ENCODE results near the gene SORCS2.
A peak's percentile ranks its signal among the peaks of the same experiment; 100 is the strongest.

The SORCS2 gene

GRCh38 chr4:7637971-7638370 is 445.6 kb downstream of the SORCS2 start:
- Histone ChIP-seq H3K4me1 (ENCODE audit: control insufficient read depth, insufficient read depth, low read depth, low read length) (peaks cover 2% of the 10 kb centered on the region), H2BK12ac (ENCODE audit: low read length in 2 of 2) (peak overlapping the region in 1 of 2 experiments; percentile 34), H2BK5ac (ENCODE audit: low read depth, low read length, poor library complexity, severe bottlenecking) (no peak overlapping the region), H3K4me3 (ENCODE audit: insufficient read depth in 1 of 2, low read depth in 1 of 2, low read length in 2 of 2) (no peak overlapping the region), H3K27ac (ENCODE audit: low read length, poor library complexity, severe bottlenecking) (no peak overlapping the region), H3K27me3 (ENCODE audit: control insufficient read depth in 1 of 2, insufficient read depth in 1 of 2, low read length in 2 of 2) (peaks cover 8 to 29% of the 10 kb centered on the region in 2 experiments), H3K9me3 (ENCODE audit: control insufficient read depth, low read length) (no peaks in the 10 kb centered on the region), H3K9ac (ENCODE audit: low read length) (no peak overlapping the region), H3K4me2 (ENCODE audit: low read length, poor library complexity, severe bottlenecking) (no peak overlapping the region), H4K8ac (ENCODE audit: low read length) (no peak overlapping the region), H2AFZ (ENCODE audit: low read depth, low read length) (no peak overlapping the region), H3K36me3 (ENCODE audit: control insufficient read depth in 1 of 2, insufficient read depth in 2 of 2, low read depth in 1 of 2, low read length in 2 of 2) (peaks cover 0 to 3% of the 10 kb centered on the region in 2 experiments), H4K91ac (ENCODE audit: low read length) (no peak overlapping the region), H3K14ac (ENCODE audit: low read length in 2 of 2) (no peak overlapping the region), H2BK15ac (ENCODE audit: low read depth, poor library complexity, severe bottlenecking) (no peak overlapping the region), H3K4ac (ENCODE audit: low read depth in 1 of 2, low read length in 2 of 2) (no peak overlapping the region), H2BK120ac (ENCODE audit: low read depth, low read length) (no peak overlapping the region), H2AK5ac (ENCODE audit: low read length, severe bottlenecking) (no peak overlapping the region), H3K18ac (ENCODE audit: low read depth in 1 of 2, low read length in 2 of 2) (no peak overlapping the region), H3K79me1 (replicated peaks; ENCODE audit: low read length, poor library complexity, severe bottlenecking) (no peaks in the 10 kb centered on the region), H3K23ac (ENCODE audit: low read length in 2 of 2) (no peak overlapping the region)
- no peak for DNase-seq
- WGBS = 82% methylated on average over 11 of the region's 11 CpGs

GRCh38 chr4:7638489-7638888 is 446.2 kb downstream of the SORCS2 start:
- H3K4me1 ChIP-seq (ENCODE audit: control insufficient read depth, insufficient read depth, low read depth, low read length) = peaks cover 2% of the 10 kb centered on the region
- no peak for DNase-seq
- H2AK5ac ChIP-seq (ENCODE audit: low read length, severe bottlenecking) = no peak overlapping the region
- H3K9me3 ChIP-seq (ENCODE audit: control insufficient read depth, low read length) = no peaks in the 10 kb centered on the region
- no peak overlapping the region for H2BK5ac ChIP-seq (ENCODE audit: low read depth, low read length, poor library complexity, severe bottlenecking)
- no peak overlapping the region for H3K14ac ChIP-seq (ENCODE audit: low read length in 2 of 2)
- H4K8ac ChIP-seq (ENCODE audit: low read length) = no peak overlapping the region
- H3K27me3 ChIP-seq (ENCODE audit: control insufficient read depth in 1 of 2, insufficient read depth in 1 of 2, low read length in 2 of 2) = peaks cover 8 to 24% of the 10 kb centered on the region in 2 experiments
- no peak overlapping the region for H3K27ac ChIP-seq (ENCODE audit: low read length, poor library complexity, severe bottlenecking)
- H2BK15ac ChIP-seq (ENCODE audit: low read depth, poor library complexity, severe bottlenecking) = no peak overlapping the region
- WGBS = 94% methylated on average over 12 of the region's 12 CpGs
- no peak overlapping the region for H2AFZ ChIP-seq (ENCODE audit: low read depth, low read length)
- no peak overlapping the region for H3K4me2 ChIP-seq (ENCODE audit: low read length, poor library complexity, severe bottlenecking)
- H3K4me3 ChIP-seq (ENCODE audit: insufficient read depth in 1 of 2, low read depth in 1 of 2, low read length in 2 of 2) = no peak overlapping the region
- no peak overlapping the region for H2BK12ac ChIP-seq (ENCODE audit: low read length in 2 of 2)
- H3K79me1 ChIP-seq (replicated peaks; ENCODE audit: low read length, poor library complexity, severe bottlenecking) = no peaks in the 10 kb centered on the region
- H3K18ac ChIP-seq (ENCODE audit: low read depth in 1 of 2, low read length in 2 of 2) = no peak overlapping the region
- no peak overlapping the region for H3K23ac ChIP-seq (ENCODE audit: low read length in 2 of 2)
- no peak overlapping the region for H4K91ac ChIP-seq (ENCODE audit: low read length)
- no peak overlapping the region for H2BK120ac ChIP-seq (ENCODE audit: low read depth, low read length)
- no peak overlapping the region for H3K9ac ChIP-seq (ENCODE audit: low read length)
- H3K36me3 ChIP-seq (ENCODE audit: control insufficient read depth in 1 of 2, insufficient read depth in 2 of 2, low read depth in 1 of 2, low read length in 2 of 2) = peaks cover 0 to 3% of the 10 kb centered on the region in 2 experiments
- H3K4ac ChIP-seq (ENCODE audit: low read depth in 1 of 2, low read length in 2 of 2) = no peak overlapping the region

- H3K4me2 ChIP-seq (ENCODE audit: low read length, poor library complexity, severe bottlenecking) = no peak overlapping the region
- H3K9ac ChIP-seq (ENCODE audit: low read length) = no peak overlapping the region
- H3K4ac ChIP-seq (ENCODE audit: low read depth in 1 of 2, low read length in 2 of 2) = no peak overlapping the region
- no peak overlapping the region for H2BK15ac ChIP-seq (ENCODE audit: low read depth, poor library complexity, severe bottlenecking)
- no peak overlapping the region for H2AK5ac ChIP-seq (ENCODE audit: low read length, severe bottlenecking)
- peaks cover 8 to 29% of the 10 kb centered on the region in 2 experiments for H3K27me3 ChIP-seq (ENCODE audit: control insufficient read depth in 1 of 2, insufficient read depth in 1 of 2, low read length in 2 of 2)
- H3K27ac ChIP-seq (ENCODE audit: low read length, poor library complexity, severe bottlenecking) = no peak overlapping the region
- no peak overlapping the region for H2BK120ac ChIP-seq (ENCODE audit: low read depth, low read length)
- H3K14ac ChIP-seq (ENCODE audit: low read length in 2 of 2) = peak overlapping the region in 1 of 2 experiments; percentile 68
- H3K23ac ChIP-seq (ENCODE audit: low read length in 2 of 2) = no peak overlapping the region
- WGBS = 87% methylated on average over 7 of the region's 7 CpGs
- DNase-seq = peak; percentile 22
- no peak overlapping the region for H2BK12ac ChIP-seq (ENCODE audit: low read length in 2 of 2)
- peak overlapping the region; percentile 54 for H4K91ac ChIP-seq (ENCODE audit: low read length)
- H3K36me3 ChIP-seq (ENCODE audit: control insufficient read depth in 1 of 2, insufficient read depth in 2 of 2, low read depth in 1 of 2, low read length in 2 of 2) = peaks cover 0 to 4% of the 10 kb centered on the region in 2 experiments
- peaks cover 2% of the 10 kb centered on the region for H3K4me1 ChIP-seq (ENCODE audit: control insufficient read depth, insufficient read depth, low read depth, low read length)
- H3K9me3 ChIP-seq (ENCODE audit: control insufficient read depth, low read length) = peaks cover under 1% of the 10 kb centered on the region
- H4K8ac ChIP-seq (ENCODE audit: low read length) = no peak overlapping the region
- H2AFZ ChIP-seq (ENCODE audit: low read depth, low read length) = no peak overlapping the region
- no peak overlapping the region for H2BK5ac ChIP-seq (ENCODE audit: low read depth, low read length, poor library complexity, severe bottlenecking)
- no peak overlapping the region for H3K4me3 ChIP-seq (ENCODE audit: insufficient read depth in 1 of 2, low read depth in 1 of 2, low read length in 2 of 2)
- H3K79me1 ChIP-seq (replicated peaks; ENCODE audit: low read length, poor library complexity, severe bottlenecking) = no peaks in the 10 kb centered on the region
- H3K18ac ChIP-seq (ENCODE audit: low read depth in 1 of 2, low read length in 2 of 2) = peak overlapping the region in 1 of 2 experiments; percentile 54
Observed at GRCh38 chr4:7638984-7639789, 446.8 kb downstream of the SORCS2 start.

- H3K4me2 ChIP-seq (ENCODE audit: low read length, poor library complexity, severe bottlenecking) = no peak overlapping the region
- H3K23ac ChIP-seq (ENCODE audit: low read length in 2 of 2) = no peak overlapping the region
- H3K9me3 ChIP-seq (ENCODE audit: control insufficient read depth, low read length) = peaks cover 6% of the 10 kb centered on the region
- no peak overlapping the region for H3K4ac ChIP-seq (ENCODE audit: low read depth in 1 of 2, low read length in 2 of 2)
- no peak overlapping the region for H4K91ac ChIP-seq (ENCODE audit: low read length)
- peak overlapping the region; percentile 24 for H2AFZ ChIP-seq (ENCODE audit: low read depth, low read length)
- no peaks in the 10 kb centered on the region for H3K79me1 ChIP-seq (replicated peaks; ENCODE audit: low read length, poor library complexity, severe bottlenecking)
- no peak overlapping the region for H3K4me3 ChIP-seq (ENCODE audit: insufficient read depth in 1 of 2, low read depth in 1 of 2, low read length in 2 of 2)
- H3K9ac ChIP-seq (ENCODE audit: low read length) = no peak overlapping the region
- no peak overlapping the region for H2BK5ac ChIP-seq (ENCODE audit: low read depth, low read length, poor library complexity, severe bottlenecking)
- 81% methylated on average over 6 of the region's 6 CpGs for WGBS
- H3K27ac ChIP-seq (ENCODE audit: low read length, poor library complexity, severe bottlenecking) = no peak overlapping the region
- no peak overlapping the region for H4K8ac ChIP-seq (ENCODE audit: low read length)
- H2BK120ac ChIP-seq (ENCODE audit: low read depth, low read length) = no peak overlapping the region
- no peak for DNase-seq
- peak overlapping the region in 1 of 2 experiments; percentile 90 for H3K14ac ChIP-seq (ENCODE audit: low read length in 2 of 2)
- no peak overlapping the region for H2AK5ac ChIP-seq (ENCODE audit: low read length, severe bottlenecking)
- peak overlapping the region in 1 of 2 experiments; percentile 49 for H3K18ac ChIP-seq (ENCODE audit: low read depth in 1 of 2, low read length in 2 of 2)
- no peak overlapping the region for H2BK15ac ChIP-seq (ENCODE audit: low read depth, poor library complexity, severe bottlenecking)
- H3K27me3 ChIP-seq (ENCODE audit: control insufficient read depth in 1 of 2, insufficient read depth in 1 of 2, low read length in 2 of 2) = peaks cover 4 to 23% of the 10 kb centered on the region in 2 experiments
- peaks cover 2% of the 10 kb centered on the region for H3K4me1 ChIP-seq (ENCODE audit: control insufficient read depth, insufficient read depth, low read depth, low read length)
- peak overlapping the region in 1 of 2 experiments; percentile 68 for H2BK12ac ChIP-seq (ENCODE audit: low read length in 2 of 2)
- peaks cover 0 to 5% of the 10 kb centered on the region in 2 experiments for H3K36me3 ChIP-seq (ENCODE audit: control insufficient read depth in 1 of 2, insufficient read depth in 2 of 2, low read depth in 1 of 2, low read length in 2 of 2)
Observed at GRCh38 chr4:7640136-7640535, 447.8 kb downstream of the SORCS2 start.

Data from mesenchymal stem cell (in vitro differentiated cells and primary cell).